Measurements from ENCODE around the gene IL1RAPL2. TPM values are rescaled to one million over a fixed set of nuclear protein-coding genes. Genes with fewer than 3 reads are reported as not detected.

Gene IL1RAPL2
- polyA plus RNA-seq, 3 donors, result not detected

- no peaks in the 10 kb centered on the region for H3K79me2 ChIP-seq (ENCODE audit: insufficient read depth, low read length)
- no peak for TF ChIP-seq CTCF (IDR thresholded peaks at IDR 0.05)
- H3K36me3 ChIP-seq (replicated peaks in 1 of 2; ENCODE audit: control insufficient read depth in 1 of 2, insufficient read depth in 2 of 2, low read length in 2 of 2), result no peaks in the 10 kb centered on the region
- H3K36me3 Mint-ChIP-seq, result no peaks in the 10 kb centered on the region
- no peaks in the 10 kb centered on the region for H3K4me1 Mint-ChIP-seq
- no peak overlapping the region for H3K9ac ChIP-seq (ENCODE audit: insufficient read depth, low read length, poor library complexity, severe bottlenecking)
- no peaks in the 10 kb centered on the region for H4K20me1 ChIP-seq (ENCODE audit: insufficient read depth, low read length)
- H3K27ac Mint-ChIP-seq, result no peak overlapping the region
- no peak overlapping the region for H3K4me3 Mint-ChIP-seq
- intact Hi-C loops (cut with micrococcal nuclease), result no loop called here
- DNase-seq, result no peak
- H3K27me3 Mint-ChIP-seq (ENCODE audit: low read depth in 3 of 3), result peaks cover 0 to 6% (median 0%) of the 10 kb centered on the region in 3 donors
- H3K4me2 ChIP-seq (replicated peaks; ENCODE audit: extremely low read depth, low read length, poor library complexity, severe bottlenecking), result no peak overlapping the region
- H3K27me3 ChIP-seq (ENCODE audit: control insufficient read depth in 2 of 2, insufficient read depth in 2 of 2, low read length in 2 of 2), result no peaks in the 10 kb centered on the region
- no CpG with 5 or more reads among the region's 4 CpGs for WGBS (ENCODE audit: insufficient coverage)
- H3K9me3 ChIP-seq (replicated peaks in 1 of 2; ENCODE audit: control insufficient read depth in 1 of 2, insufficient read depth in 1 of 2, low read length in 2 of 2), result no peaks in the 10 kb centered on the region
- no peaks in the 10 kb centered on the region for H3K4me1 ChIP-seq (ENCODE audit: control insufficient read depth in 1 of 2, insufficient read depth in 2 of 2, low read length in 2 of 2)
- peaks cover 0 to 1% (median 0%) of the 10 kb centered on the region in 7 donors for H3K9me3 Mint-ChIP-seq
- no peak overlapping the region for H3K4me3 ChIP-seq (replicated peaks in 1 of 3; ENCODE audit: low read depth in 2 of 3, low read length in 3 of 3)
- no peak overlapping the region for H2AFZ ChIP-seq (ENCODE audit: insufficient read depth, low read depth, low read length, poor library complexity, severe bottlenecking)
- no peak overlapping the region for H3K27ac ChIP-seq (ENCODE audit: low read depth in 1 of 2, low read length in 2 of 2)
Measured at GRCh38 chrX:104707042-104707441, 141.0 kb downstream of the IL1RAPL2 start.

- H4K20me1 ChIP-seq (ENCODE audit: insufficient read depth, low read length), result no peaks in the 10 kb centered on the region
- no peaks in the 10 kb centered on the region for H3K4me1 ChIP-seq (ENCODE audit: control insufficient read depth in 1 of 2, insufficient read depth in 2 of 2, low read length in 2 of 2)
- TF ChIP-seq CTCF (IDR thresholded peaks at IDR 0.05), result no peak
- intact Hi-C loops (cut with micrococcal nuclease), result no loop called here
- Mint-ChIP-seq H3K27ac (no peak overlapping the region), H3K4me3 (no peak overlapping the region), H3K9me3 (peaks cover 0 to 1% (median 0%) of the 10 kb centered on the region in 7 donors), H3K36me3 (no peaks in the 10 kb centered on the region), H3K27me3 (ENCODE audit: low read depth in 3 of 3) (peaks cover 0 to 6% (median 0%) of the 10 kb centered on the region in 3 donors), H3K4me1 (no peaks in the 10 kb centered on the region)
- no peak overlapping the region for H3K4me3 ChIP-seq (replicated peaks in 1 of 3; ENCODE audit: low read depth in 2 of 3, low read length in 3 of 3)
- no peak for DNase-seq
- no peak overlapping the region for H3K4me2 ChIP-seq (replicated peaks; ENCODE audit: extremely low read depth, low read length, poor library complexity, severe bottlenecking)
- H3K9me3 ChIP-seq (replicated peaks in 1 of 2; ENCODE audit: control insufficient read depth in 1 of 2, insufficient read depth in 1 of 2, low read length in 2 of 2), result no peaks in the 10 kb centered on the region
- H3K27me3 ChIP-seq (ENCODE audit: control insufficient read depth in 2 of 2, insufficient read depth in 2 of 2, low read length in 2 of 2), result no peaks in the 10 kb centered on the region
- H3K27ac ChIP-seq (ENCODE audit: low read depth in 1 of 2, low read length in 2 of 2), result no peak overlapping the region
- H2AFZ ChIP-seq (ENCODE audit: insufficient read depth, low read depth, low read length, poor library complexity, severe bottlenecking), result no peak overlapping the region
- no peaks in the 10 kb centered on the region for H3K79me2 ChIP-seq (ENCODE audit: insufficient read depth, low read length)
- no peaks in the 10 kb centered on the region for H3K36me3 ChIP-seq (replicated peaks in 1 of 2; ENCODE audit: control insufficient read depth in 1 of 2, insufficient read depth in 2 of 2, low read length in 2 of 2)
- H3K9ac ChIP-seq (ENCODE audit: insufficient read depth, low read length, poor library complexity, severe bottlenecking), result no peak overlapping the region
Measured at GRCh38 chrX:104707572-104707971, 141.6 kb downstream of the IL1RAPL2 start.
